Spinal cord (tissue), 10 donors: ENCODE data around the gene PXK. TPM values are rescaled to one million over a fixed set of nuclear protein-coding genes. Genes with fewer than 3 reads are reported as not detected.

Experiments used
- DNase-seq, 6 donors: peaks; one replicate each; pipeline versions ENCODE4 v3.0.0 to v3.0.0-alpha.2; 2013 to 2015; ENCODE audit warnings: low spot score in 6 of 6, low read depth in 4 of 6
- H3K27ac ChIP-seq: one replicate; pipeline ENCODE4 v1.5.1; 2013; ENCODE audit warnings: low read depth, low read length, control low read depth
- H3K27me3 ChIP-seq: one replicate; pipeline ENCODE4 v1.6.1; 2013; ENCODE audit warnings: low read length; ENCODE audit not compliant: control insufficient read depth, insufficient read depth
- H3K36me3 ChIP-seq: one replicate; pipeline ENCODE4 v1.6.1; 2013; ENCODE audit warnings: low read length; ENCODE audit not compliant: control insufficient read depth, insufficient read depth
- H3K4me1 ChIP-seq: one replicate; pipeline ENCODE4 v1.6.1; 2013; ENCODE audit warnings: low read length; ENCODE audit not compliant: control insufficient read depth, insufficient read depth
- H3K4me3 ChIP-seq: one replicate; pipeline ENCODE4 v1.5.1; 2013; ENCODE audit warnings: low read depth, low read length, control low read depth
- H3K9me3 ChIP-seq: one replicate; pipeline ENCODE4 v1.6.1; 2013; ENCODE audit warnings: low read length; ENCODE audit not compliant: control insufficient read depth, insufficient read depth
- WGBS: methylation state at CpG from one replicate; pipeline ENCODE4 v1.1.5; 2013; ENCODE audit warnings: missing lambda C conversion rate; ENCODE audit not compliant: insufficient coverage; 5-methylcytosine and 5-hydroxymethylcytosine counted together
- polyA plus RNA-seq, 2 donors: library from polyadenylated mRNA; unstranded; fragments of 120-200 nt; gene quantifications; one replicate each; pipeline ENCODE4 v1.2.1, GENCODE V29; 2013; ENCODE audit not compliant: insufficient read length in 2 of 2
- total RNA-seq, 2 donors: library from RNA; depleted of rRNA in 1 of 2; stranded (reverse); fragments of 120-200 nt in 1 of 2; fragments of >200 nt in 1 of 2; gene quantifications; one replicate each; pipeline versions ENCODE4 v1.2.3 to v1.2.4, GENCODE V29; 2013 to 2014
- donor health status: healthy.

Gene PXK
- total and polyA plus RNA-seq, 4 donors: 33.9 to 53.3 (median 43.8) TPM

- Histone ChIP-seq H3K4me3 (no peak overlapping the region), H3K27ac (no peak overlapping the region), H3K27me3 (no peaks in the 10 kb centered on the region), H3K4me1 (peaks cover 5% of the 10 kb centered on the region), H3K36me3 (no peaks in the 10 kb centered on the region), H3K9me3 (no peaks in the 10 kb centered on the region)
- no peak for DNase-seq
- WGBS: 100% methylated on average over 2 of the region's 3 CpGs
Measured at GRCh38 chr3:58464866-58465265, 132.2 kb downstream of the PXK start.

- H3K9me3 ChIP-seq: no peaks in the 10 kb centered on the region
- no peak overlapping the region for H3K4me3 ChIP-seq
- no peak for DNase-seq
- H3K27ac ChIP-seq: no peak overlapping the region
- no peaks in the 10 kb centered on the region for H3K27me3 ChIP-seq
- WGBS: 82% methylated on average over 4 of the region's 4 CpGs
- H3K4me1 ChIP-seq: peaks cover 5% of the 10 kb centered on the region
- no peaks in the 10 kb centered on the region for H3K36me3 ChIP-seq
Measured at GRCh38 chr3:58466899-58467563, 134.3 kb downstream of the PXK start.

GRCh38 chr3:58469096-58469495 is 136.4 kb downstream of the PXK start:
- peak in 1 of 6 donors; percentile 37 for DNase-seq
- no peak overlapping the region for H3K4me3 ChIP-seq
- H3K4me1 ChIP-seq: no peaks in the 10 kb centered on the region
- no peaks in the 10 kb centered on the region for H3K36me3 ChIP-seq
- H3K9me3 ChIP-seq: no peaks in the 10 kb centered on the region
- WGBS: no CpG with 5 or more reads among the region's 4 CpGs
- H3K27me3 ChIP-seq: no peaks in the 10 kb centered on the region
- H3K27ac ChIP-seq: no peak overlapping the region

DNA sequence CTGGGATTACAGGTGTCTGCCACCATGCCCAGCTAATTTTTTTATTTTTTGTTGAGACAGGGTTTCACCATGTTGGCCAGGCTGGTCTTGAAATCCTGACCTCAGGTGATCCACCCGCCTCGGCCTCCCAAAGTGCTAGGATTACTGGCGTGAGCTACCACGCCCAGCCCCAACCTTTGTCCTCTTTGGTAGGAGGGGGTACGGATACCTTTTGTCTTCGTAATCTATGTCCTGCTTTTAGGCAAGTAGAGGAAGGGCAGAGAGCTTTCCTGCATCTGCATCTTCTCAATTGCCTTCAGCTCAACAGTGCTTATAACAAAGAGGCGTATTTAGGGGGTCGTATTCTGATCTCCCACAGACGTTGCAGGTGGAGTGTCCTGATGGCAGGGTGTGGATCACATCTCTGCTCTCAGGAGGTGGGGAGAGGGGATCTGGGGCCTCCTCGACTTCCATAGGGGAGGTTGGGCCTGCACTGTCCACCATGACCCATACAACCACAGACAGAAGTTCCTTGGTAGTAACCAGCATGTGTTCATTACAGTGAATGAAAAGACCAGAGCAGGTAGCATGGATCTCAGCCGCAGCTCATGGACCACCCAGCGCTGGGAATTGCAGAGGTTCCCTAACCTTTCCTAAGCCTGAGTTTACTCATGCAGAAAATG is 137.8 kb downstream of the PXK start:
- no peaks in the 10 kb centered on the region for H3K4me1 ChIP-seq
- 79% methylated on average over 4 of the region's 12 CpGs for WGBS
- no peak overlapping the region for H3K4me3 ChIP-seq
- DNase-seq: no peak
- H3K27ac ChIP-seq: no peak overlapping the region
- H3K27me3 ChIP-seq: no peaks in the 10 kb centered on the region
- no peaks in the 10 kb centered on the region for H3K36me3 ChIP-seq
- H3K9me3 ChIP-seq: no peaks in the 10 kb centered on the region

DNA sequence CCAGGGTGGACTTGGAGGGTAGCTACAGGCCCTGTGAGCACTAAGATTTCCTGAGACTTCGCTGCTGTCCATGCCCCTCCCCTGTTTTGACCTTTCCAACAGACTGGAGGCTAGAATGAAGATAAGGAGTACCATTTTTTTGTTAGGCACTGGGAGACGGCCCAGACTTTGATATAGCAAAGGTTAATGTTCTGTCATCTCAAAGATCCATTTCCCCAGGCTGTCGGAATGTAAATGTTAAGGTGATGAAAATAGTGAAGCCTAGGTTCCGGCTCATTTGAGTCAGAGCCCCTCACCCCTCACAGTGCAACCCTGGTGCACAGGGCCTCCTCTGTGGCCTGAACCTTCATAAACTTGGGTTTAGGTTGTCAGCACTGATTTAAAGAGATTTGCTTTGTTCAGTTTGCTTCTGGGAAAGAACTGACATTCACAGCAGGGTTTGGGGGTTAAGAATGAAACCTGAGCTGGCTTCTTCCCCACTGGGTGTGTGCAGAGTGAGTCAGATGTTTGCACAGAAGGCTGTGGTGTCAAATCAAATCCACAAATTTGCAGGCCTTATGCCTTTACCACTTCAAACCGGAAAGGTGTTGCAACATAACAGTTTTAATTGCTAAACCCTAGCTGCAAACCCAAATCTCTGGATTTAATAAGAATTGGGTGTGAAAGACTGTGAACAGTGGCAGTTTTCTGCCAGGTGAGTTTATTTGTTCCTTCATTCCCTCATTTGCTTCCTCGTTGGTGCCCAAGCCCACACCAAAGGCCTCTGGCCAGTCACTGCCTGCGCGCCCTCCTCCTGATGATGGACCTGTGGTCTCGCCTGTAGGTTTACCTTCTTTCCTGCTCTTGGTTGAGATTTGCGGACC is 138.6 kb downstream of the PXK start:
- Histone ChIP-seq H3K9me3 (no peaks in the 10 kb centered on the region), H3K4me1 (no peaks in the 10 kb centered on the region), H3K4me3 (no peak overlapping the region), H3K27ac (peak overlapping the region; percentile 27), H3K36me3 (no peaks in the 10 kb centered on the region), H3K27me3 (no peaks in the 10 kb centered on the region)
- WGBS: 84% methylated on average over 5 of the region's 10 CpGs
- DNase-seq: peak in 1 of 6 donors; percentile 44

GRCh38 chr3:58473275-58473674 is 140.6 kb downstream of the PXK start:
- Histone ChIP-seq H3K36me3 (no peaks in the 10 kb centered on the region), H3K4me1 (no peaks in the 10 kb centered on the region), H3K9me3 (no peaks in the 10 kb centered on the region), H3K27ac (no peak overlapping the region), H3K27me3 (no peaks in the 10 kb centered on the region), H3K4me3 (no peak overlapping the region)
- no peak for DNase-seq
- WGBS: no CpG with 5 or more reads among the region's 1 CpG

- H3K9me3 ChIP-seq: no peaks in the 10 kb centered on the region
- H3K27ac ChIP-seq: no peak overlapping the region
- no peaks in the 10 kb centered on the region for H3K27me3 ChIP-seq
- H3K4me3 ChIP-seq: no peak overlapping the region
- no peak for DNase-seq
- WGBS: no CpG with 5 or more reads among the region's 1 CpG
- no peaks in the 10 kb centered on the region for H3K4me1 ChIP-seq
- H3K36me3 ChIP-seq: no peaks in the 10 kb centered on the region
Measured at GRCh38 chr3:58474348-58474911, 141.7 kb downstream of the PXK start.

DNA sequence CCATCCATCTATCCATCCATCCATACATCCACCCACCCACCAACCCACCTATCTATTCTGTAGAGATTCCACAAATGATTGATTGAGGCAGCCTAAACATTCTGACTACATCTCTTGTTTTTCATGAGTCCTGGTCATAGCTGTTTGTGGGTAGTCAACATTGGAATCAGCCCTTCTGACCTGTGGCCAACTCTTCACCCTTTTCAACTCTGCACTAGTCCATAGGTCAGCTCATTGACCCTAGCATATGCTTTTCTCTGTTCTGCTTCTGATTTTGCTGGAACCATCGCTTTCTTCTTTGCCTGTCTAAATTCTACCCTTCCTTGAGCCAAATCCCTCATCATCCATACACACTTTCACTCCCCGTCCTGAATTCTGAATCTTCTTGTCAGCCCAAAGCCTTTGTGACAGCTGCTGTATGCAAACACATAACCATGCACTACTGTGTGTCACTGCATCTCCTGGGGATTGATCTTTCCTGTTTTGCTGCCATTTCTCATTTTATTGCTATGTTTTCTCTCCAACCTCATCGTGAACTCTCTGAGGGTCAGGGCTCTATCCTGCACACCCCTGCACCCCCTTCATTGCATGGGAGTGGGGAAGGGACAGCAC is 142.4 kb downstream of the PXK start:
- Histone ChIP-seq H3K27me3 (no peaks in the 10 kb centered on the region), H3K36me3 (no peaks in the 10 kb centered on the region), H3K4me3 (no peak overlapping the region), H3K4me1 (no peaks in the 10 kb centered on the region), H3K9me3 (no peaks in the 10 kb centered on the region), H3K27ac (no peak overlapping the region)
- no peak for DNase-seq
- 61% methylated on average over 2 of the region's 3 CpGs for WGBS
